NCI-H2227 (cell line): Measurements from ENCODE around the gene ACBD4.

Source experiments
- DNase-seq: peaks from one replicate; lab custom pipeline; 2025; ENCODE audit not compliant: unreplicated experiment; lab: John Stamatoyannopoulos, UW

The ACBD4 gene

DNA sequence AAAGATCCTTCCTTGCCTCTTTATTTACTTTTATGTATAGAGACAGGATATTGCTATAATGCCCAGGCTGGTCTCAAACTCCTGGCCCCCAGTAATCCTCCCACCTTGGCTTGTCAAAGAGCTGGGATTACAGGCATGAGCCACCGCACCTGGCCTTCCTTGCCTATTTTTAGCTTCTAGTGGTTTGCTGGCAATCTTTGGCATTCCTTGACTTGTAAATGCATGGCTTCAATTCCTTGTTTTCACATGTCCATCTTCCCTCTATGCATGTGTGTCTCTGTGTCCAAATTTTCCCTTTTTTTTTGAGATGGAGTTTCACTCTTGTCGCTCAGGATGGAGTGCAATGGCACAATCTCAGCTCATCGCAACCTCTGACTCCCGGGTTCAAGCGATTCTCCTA lies 48.7 kb downstream of the ACBD4 start:
- no peak for DNase-seq

DNA sequence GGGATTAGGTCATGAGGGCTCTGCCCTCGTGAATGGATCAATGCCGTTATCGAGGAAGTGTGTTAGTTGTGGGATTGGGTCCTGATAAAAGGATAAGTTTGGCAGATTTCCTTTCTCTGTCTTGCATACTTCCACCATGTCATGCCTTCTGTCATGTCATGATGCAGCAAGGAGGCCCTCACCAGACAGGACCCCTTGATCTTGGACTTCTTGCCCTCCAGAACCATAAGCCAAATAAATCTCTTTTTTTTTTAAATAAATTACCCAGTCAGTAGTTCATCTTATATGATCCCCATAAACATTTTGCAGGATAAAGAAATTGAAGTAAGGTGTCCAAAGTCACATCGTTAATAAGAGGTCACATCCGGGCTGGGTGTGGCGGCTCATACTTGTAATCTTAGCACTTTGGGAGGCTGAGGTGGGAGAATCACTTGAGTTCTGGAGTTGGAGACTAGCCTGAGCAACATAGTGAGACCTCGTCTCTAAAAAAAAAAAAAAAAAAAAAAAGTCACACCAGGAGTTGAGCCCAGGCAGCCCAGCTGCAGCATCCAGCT lies 51.4 kb downstream of the ACBD4 start:
- DNase-seq, result no peak

DNA sequence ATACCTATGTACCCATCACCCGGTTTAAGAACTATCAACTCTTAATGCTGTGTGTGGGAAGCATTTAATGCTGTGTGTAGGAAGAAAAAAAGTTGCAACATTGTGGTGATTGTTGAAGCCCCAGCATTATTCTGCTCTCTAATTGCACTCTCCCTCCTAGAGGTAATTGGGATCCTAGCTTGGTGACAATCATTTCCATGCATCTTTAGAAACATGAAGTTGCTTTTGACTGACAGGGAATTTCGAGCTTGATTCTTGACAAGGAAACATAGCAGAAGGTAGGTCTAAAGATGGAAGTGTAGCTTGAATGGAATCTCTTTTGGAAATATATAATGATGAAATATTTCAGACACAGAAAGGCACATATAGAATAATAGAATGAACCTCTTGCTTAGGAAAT lies 53.5 kb downstream of the ACBD4 start:
- no peak for DNase-seq

DNA sequence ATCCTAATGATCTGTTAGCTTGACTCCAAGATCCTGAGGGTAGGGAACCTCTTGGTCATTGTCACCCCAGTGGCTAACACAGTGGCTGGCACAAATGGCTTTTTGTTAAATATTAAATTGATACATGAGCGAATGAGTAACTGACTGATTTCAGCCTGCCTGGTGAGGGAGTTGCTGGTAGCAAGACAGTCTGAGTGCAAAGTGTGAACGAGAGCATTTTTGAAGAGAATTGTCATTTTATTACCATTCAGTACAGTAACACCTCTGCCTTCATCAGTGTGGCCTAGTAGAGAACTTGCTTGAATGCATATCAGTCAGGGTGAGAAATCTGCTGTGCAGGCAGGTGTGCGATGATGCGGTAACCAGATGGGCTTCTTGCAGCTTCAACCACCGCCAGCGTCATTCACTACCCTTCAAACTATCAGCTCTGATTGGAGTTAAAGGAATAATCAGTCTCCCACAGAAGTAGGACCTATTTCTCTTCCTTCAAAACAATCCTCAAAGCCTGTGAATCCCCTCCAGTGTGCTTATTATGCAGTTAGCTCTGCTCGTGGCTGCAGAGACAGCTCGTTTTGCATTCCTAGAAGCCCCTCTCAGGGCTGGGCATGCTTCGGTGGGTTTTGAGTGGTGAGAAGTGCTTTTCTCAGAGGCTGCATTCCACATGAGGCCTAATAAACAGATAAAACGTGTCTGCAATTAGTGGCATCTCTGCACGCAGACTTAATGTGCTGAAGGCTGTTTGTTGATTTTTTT lies 55.2 kb downstream of the ACBD4 start:
- DNase-seq, result no peak
